ENCODE results near the gene ACTBL2. TPM values are rescaled to one million over a fixed set of nuclear protein-coding genes. Genes with fewer than 3 reads are reported as not detected.

Gene ACTBL2
- total RNA-seq, 1 donor from 2014 or later, result not detected

DNA sequence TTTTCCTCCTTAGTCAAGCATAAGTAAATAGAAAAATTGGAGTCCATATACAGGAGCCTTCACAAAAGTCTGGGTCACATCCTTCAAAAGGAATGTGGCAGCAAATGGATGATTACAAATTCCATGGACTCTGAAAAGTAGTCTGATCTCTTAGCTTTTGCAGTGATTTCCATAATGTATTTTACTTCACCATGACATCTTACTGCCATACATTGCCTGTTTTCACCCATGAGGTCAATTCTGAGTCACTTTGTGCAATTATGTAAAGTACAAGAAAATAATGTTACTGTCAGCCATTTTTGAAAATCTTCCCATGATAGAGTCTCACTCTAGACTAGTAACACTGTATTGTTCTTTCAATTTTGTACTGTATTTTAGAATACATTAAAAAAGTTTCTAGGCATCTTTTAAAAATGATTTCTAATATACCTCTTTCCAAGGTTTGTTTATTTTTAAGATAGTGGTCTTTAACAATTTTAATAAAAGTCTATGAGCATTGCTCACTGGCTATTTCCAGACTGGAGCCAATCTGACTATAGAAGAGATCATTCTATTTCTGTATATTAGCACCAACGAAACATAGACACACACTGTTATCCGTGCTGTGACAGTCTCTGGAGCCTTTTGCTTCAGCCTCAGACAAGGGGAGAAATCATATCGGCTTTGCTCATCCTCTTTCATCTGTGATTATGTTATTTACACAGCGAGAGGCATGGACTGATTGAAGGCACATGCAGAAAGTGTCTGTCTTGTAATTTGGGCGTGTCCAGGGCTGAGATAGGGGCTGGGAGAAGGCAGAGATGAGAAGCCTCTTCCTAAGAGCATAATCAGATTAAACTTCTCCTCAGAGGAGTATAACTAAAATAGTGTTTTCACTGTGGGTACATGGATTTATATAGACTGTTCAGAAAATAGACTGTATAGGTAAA is 22.9 kb upstream of the ACTBL2 start:
- H3K9me3 ChIP-seq, result no peaks in the 10 kb centered on the region
- peaks cover 7% of the 10 kb centered on the region for H3K4me1 ChIP-seq
- no peaks in the 10 kb centered on the region for H3K36me3 ChIP-seq
- no peak for DNase-seq (ENCODE audit: extremely low spot score in 2 of 2)
- H3K27me3 ChIP-seq, result no peaks in the 10 kb centered on the region
- no peak overlapping the region for H3K4me3 ChIP-seq
- no peak for TF ChIP-seq POLR2A (IDR thresholded peaks at IDR 0.05)
- intact Hi-C loops (cut with DNase I), result no loop called here
- no peak overlapping the region for H3K27ac ChIP-seq

GRCh38 chr5:57504357-57504756 is 21.7 kb upstream of the ACTBL2 start:
- Histone ChIP-seq H3K4me1 (peaks cover 7% of the 10 kb centered on the region), H3K27ac (no peak overlapping the region), H3K9me3 (no peaks in the 10 kb centered on the region), H3K27me3 (no peaks in the 10 kb centered on the region), H3K4me3 (no peak overlapping the region), H3K36me3 (no peaks in the 10 kb centered on the region)
- intact Hi-C loops (cut with DNase I), result no loop called here
- TF ChIP-seq, protein P1, sequence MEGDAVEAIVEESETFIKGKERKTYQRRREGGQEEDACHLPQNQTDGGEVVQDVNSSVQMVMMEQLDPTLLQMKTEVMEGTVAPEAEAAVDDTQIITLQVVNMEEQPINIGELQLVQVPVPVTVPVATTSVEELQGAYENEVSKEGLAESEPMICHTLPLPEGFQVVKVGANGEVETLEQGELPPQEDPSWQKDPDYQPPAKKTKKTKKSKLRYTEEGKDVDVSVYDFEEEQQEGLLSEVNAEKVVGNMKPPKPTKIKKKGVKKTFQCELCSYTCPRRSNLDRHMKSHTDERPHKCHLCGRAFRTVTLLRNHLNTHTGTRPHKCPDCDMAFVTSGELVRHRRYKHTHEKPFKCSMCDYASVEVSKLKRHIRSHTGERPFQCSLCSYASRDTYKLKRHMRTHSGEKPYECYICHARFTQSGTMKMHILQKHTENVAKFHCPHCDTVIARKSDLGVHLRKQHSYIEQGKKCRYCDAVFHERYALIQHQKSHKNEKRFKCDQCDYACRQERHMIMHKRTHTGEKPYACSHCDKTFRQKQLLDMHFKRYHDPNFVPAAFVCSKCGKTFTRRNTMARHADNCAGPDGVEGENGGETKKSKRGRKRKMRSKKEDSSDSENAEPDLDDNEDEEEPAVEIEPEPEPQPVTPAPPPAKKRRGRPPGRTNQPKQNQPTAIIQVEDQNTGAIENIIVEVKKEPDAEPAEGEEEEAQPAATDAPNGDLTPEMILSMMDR (IDR thresholded peaks at IDR 0.05), result no peak
- TF ChIP-seq POLR2AphosphoS5 (IDR thresholded peaks at IDR 0.05; ENCODE audit: insufficient read depth in 1 of 2, low read depth in 1 of 2) (no peak), POLR2A (IDR thresholded peaks at IDR 0.05) (no peak)
- no peak for DNase-seq (ENCODE audit: extremely low spot score in 2 of 2)

DNA sequence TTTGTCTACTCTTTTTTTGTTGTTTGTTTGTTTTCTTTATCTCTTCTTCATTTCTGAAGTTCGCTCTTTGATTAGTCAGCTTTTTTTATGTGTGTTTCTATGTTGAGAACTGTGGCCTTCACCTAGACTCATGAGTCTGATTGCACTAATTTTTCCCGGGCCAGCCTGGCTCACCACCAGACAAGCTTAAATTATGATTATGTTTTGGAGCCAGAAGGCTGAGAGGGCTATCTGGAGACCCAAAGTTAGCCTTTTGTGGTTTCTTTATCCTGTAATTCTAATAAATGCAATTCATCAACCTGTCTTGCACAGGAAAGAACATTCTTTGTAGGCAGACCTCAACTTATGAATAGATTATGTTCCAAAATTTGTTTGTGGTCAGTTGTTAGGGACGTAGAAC is 20.8 kb upstream of the ACTBL2 start:
- Histone ChIP-seq H3K4me1 (peaks cover 7% of the 10 kb centered on the region), H3K9me3 (no peaks in the 10 kb centered on the region), H3K27me3 (no peaks in the 10 kb centered on the region), H3K27ac (no peak overlapping the region), H3K36me3 (no peaks in the 10 kb centered on the region), H3K4me3 (no peak overlapping the region)
- TF ChIP-seq POLR2A (IDR thresholded peaks at IDR 0.05) (no peak), POLR2AphosphoS5 (IDR thresholded peaks at IDR 0.05; ENCODE audit: insufficient read depth in 1 of 2, low read depth in 1 of 2) (no peak)
- TF ChIP-seq, protein P1 (IDR thresholded peaks at IDR 0.05), result no peak
- DNase-seq (ENCODE audit: extremely low spot score in 2 of 2), result no peak
- intact Hi-C loops (cut with DNase I), result no loop called here

GRCh38 chr5:57501414-57502201 is 19.0 kb upstream of the ACTBL2 start:
- Histone ChIP-seq H3K27me3 (no peaks in the 10 kb centered on the region), H3K36me3 (no peaks in the 10 kb centered on the region), H3K4me3 (no peak overlapping the region), H3K9me3 (no peaks in the 10 kb centered on the region), H3K27ac (no peak overlapping the region), H3K4me1 (peaks cover 7% of the 10 kb centered on the region)
- TF ChIP-seq POLR2AphosphoS5 (IDR thresholded peaks at IDR 0.05; ENCODE audit: insufficient read depth in 1 of 2, low read depth in 1 of 2) (no peak), POLR2A (IDR thresholded peaks at IDR 0.05) (no peak)
- TF ChIP-seq, protein P1 (IDR thresholded peaks at IDR 0.05), result no peak
- DNase-seq (ENCODE audit: extremely low spot score in 2 of 2), result no peak
- intact Hi-C loops (cut with DNase I), result loop anchor here (2.0 kb wide), 1 partner anchor 959 kb away; the partner anchor contains the start of gene PLK2

DNA sequence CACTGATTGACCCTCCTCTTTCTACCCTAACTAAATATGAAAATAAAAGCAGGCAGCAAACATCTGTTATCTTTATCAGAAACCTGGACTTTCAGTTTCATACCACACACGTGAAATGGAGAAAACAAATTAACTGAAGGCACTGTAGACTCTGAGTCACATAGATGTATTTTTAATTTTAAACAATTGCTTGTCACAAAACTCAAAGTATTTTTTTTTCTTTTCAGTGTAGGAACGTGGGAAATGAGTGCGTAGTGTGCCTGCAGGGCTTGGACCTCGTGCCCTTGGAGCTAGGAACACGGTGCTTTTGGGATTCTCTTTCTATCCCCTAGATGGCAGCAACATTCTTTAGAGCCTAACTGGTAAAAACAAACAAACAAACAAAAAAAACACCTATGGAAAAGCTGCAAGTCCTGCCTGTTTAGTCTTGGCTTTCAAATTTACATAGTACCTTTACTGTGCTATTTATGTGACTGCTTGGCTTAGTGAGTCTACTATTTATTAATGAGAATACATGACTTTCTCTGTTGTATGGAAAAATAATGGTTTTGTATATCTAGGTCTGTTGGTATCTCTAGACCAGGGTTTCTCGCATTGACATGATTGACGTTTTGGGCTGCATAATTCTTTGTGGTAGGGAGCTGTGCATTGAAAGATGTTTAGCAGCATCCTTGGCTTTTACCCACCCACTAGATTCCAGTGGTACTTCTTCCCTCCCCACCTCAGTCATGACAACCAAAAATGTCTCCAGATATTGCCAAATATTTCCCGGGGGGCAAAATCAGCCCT is 16.8 kb upstream of the ACTBL2 start:
- peak overlapping the region in 1 of 2 donors; percentile 17 for H3K4me3 ChIP-seq

More for the DNA sequence above, 16.8 kb upstream of the ACTBL2 start:
- H3K9me3 ChIP-seq, result no peaks in the 10 kb centered on the region
- no peak overlapping the region for H3K27ac ChIP-seq
- H3K36me3 ChIP-seq, result no peaks in the 10 kb centered on the region
- H3K4me1 ChIP-seq, result peaks cover 20% of the 10 kb centered on the region
- H3K27me3 ChIP-seq, result no peaks in the 10 kb centered on the region
- TF ChIP-seq, protein P1 (IDR thresholded peaks at IDR 0.05), result peak; percentile 24 to 63 (median 52)
- TF ChIP-seq POLR2AphosphoS5 (IDR thresholded peaks at IDR 0.05; ENCODE audit: insufficient read depth in 1 of 2, low read depth in 1 of 2), result no peak
- no peak for TF ChIP-seq POLR2A (IDR thresholded peaks at IDR 0.05)
- intact Hi-C loops (cut with DNase I), result loop anchor here (2.0 kb wide), 1 partner anchor 961 kb away; the partner anchor contains the start of gene PLK2
- DNase-seq (ENCODE audit: extremely low spot score in 2 of 2), result no peak

Measured in vagina (tissue), 2 donors.